Mucosa of rectum (tissue), 2 donors: ENCODE results near the gene IRGC.
"Not testable (repeated sequence)": the region's sequence is repeated elsewhere in the genome, so short reads cannot be mapped to it uniquely, and the experiment has no call there.

Experiments used
- H3K27ac ChIP-seq, 2 donors: one replicate each; pipeline ENCODE4 v1.7.0; 2013; ENCODE audit warnings: inconsistent platforms in 2 of 2, low read depth in 2 of 2, low read length in 2 of 2
- H3K27me3 ChIP-seq, 2 donors: one replicate each; pipeline ENCODE4 v1.7.0; 2013; ENCODE audit warnings: low read length in 2 of 2; ENCODE audit not compliant: control insufficient read depth in 2 of 2, insufficient read depth in 2 of 2
- H3K36me3 ChIP-seq, 2 donors: one replicate each; pipeline ENCODE4 v1.7.0; 2013; ENCODE audit warnings: low read length in 2 of 2; ENCODE audit not compliant: control insufficient read depth in 2 of 2, insufficient read depth in 2 of 2
- H3K4me1 ChIP-seq, 2 donors: one replicate each; pipeline ENCODE4 v1.7.0; 2013; ENCODE audit warnings: low read length in 2 of 2, mild to moderate bottlenecking in 1 of 2; ENCODE audit not compliant: control insufficient read depth in 2 of 2, insufficient read depth in 2 of 2
- H3K4me3 ChIP-seq, 2 donors: one replicate each; pipeline ENCODE4 v1.7.0; 2013; ENCODE audit warnings: low read length in 2 of 2
- H3K9ac ChIP-seq, 2 donors: one replicate each; pipeline ENCODE4 v1.7.0; 2013; ENCODE audit warnings: low read length in 2 of 2, low read depth in 1 of 2, mild to moderate bottlenecking in 1 of 2
- H3K9me3 ChIP-seq, 2 donors: one replicate each; pipeline ENCODE4 v1.7.0; 2013; ENCODE audit warnings: low read length in 2 of 2; ENCODE audit not compliant: control insufficient read depth in 2 of 2
- donor health status: healthy.
- donor health status: Normal muscosa, but diverticular disease.

Gene IRGC

GRCh38 chr19:43675906-43676305 lies 40.0 kb upstream of the IRGC start:
- Histone ChIP-seq H3K9me3 (no peaks in the 10 kb centered on the region), H3K4me1 (peaks cover 13 to 26% of the 10 kb centered on the region in 2 donors), H3K27ac (peak overlapping the region; percentile 90 to 98), H3K9ac (peak overlapping the region; percentile 56 to 90), H3K27me3 (no peaks in the 10 kb centered on the region), H3K4me3 (peak overlapping the region in 1 of 2 donors; percentile 31), H3K36me3 (no peaks in the 10 kb centered on the region)

GRCh38 chr19:43678512-43679261 lies 37.2 kb upstream of the IRGC start:
- Histone ChIP-seq H3K4me3 (no peak overlapping the region), H3K27me3 (no peaks in the 10 kb centered on the region), H3K9me3 (no peaks in the 10 kb centered on the region), H3K9ac (no peak overlapping the region), H3K27ac (peak overlapping the region; percentile 90 to 92), H3K4me1 (peaks cover 13 to 26% of the 10 kb centered on the region in 2 donors), H3K36me3 (no peaks in the 10 kb centered on the region)

- peaks cover 0 to 7% of the 10 kb centered on the region in 2 donors for H3K4me1 ChIP-seq
- H3K9ac ChIP-seq, result no peak overlapping the region
- H3K36me3 ChIP-seq, result no peaks in the 10 kb centered on the region
- no peaks in the 10 kb centered on the region for H3K9me3 ChIP-seq
- H3K27me3 ChIP-seq, result no peaks in the 10 kb centered on the region
- no peak overlapping the region for H3K27ac ChIP-seq
- H3K4me3 ChIP-seq, result no peak overlapping the region
Observed at GRCh38 chr19:43681821-43682220, 34.1 kb upstream of the IRGC start.

- H3K9ac ChIP-seq, H3K36me3 ChIP-seq, H3K9me3 ChIP-seq, H3K4me1 ChIP-seq, H3K27ac ChIP-seq, H3K27me3 ChIP-seq, H3K4me3 ChIP-seq: not testable (repeated sequence)
Observed at GRCh38 chr19:43682269-43682668, 33.6 kb upstream of the IRGC start.

- no peak overlapping the region for H3K27ac ChIP-seq
- no peaks in the 10 kb centered on the region for H3K27me3 ChIP-seq
- no peaks in the 10 kb centered on the region for H3K9me3 ChIP-seq
- H3K4me1 ChIP-seq, result peaks cover 0 to 7% of the 10 kb centered on the region in 2 donors
- H3K36me3 ChIP-seq, result no peaks in the 10 kb centered on the region
- H3K9ac ChIP-seq, result no peak overlapping the region
- H3K4me3 ChIP-seq, result no peak overlapping the region
Observed at GRCh38 chr19:43682824-43683661, 32.8 kb upstream of the IRGC start.

GRCh38 chr19:43683905-43684304 lies 32.0 kb upstream of the IRGC start:
- Histone ChIP-seq H3K9ac (no peak overlapping the region), H3K9me3 (no peaks in the 10 kb centered on the region), H3K27me3 (no peaks in the 10 kb centered on the region), H3K36me3 (no peaks in the 10 kb centered on the region), H3K4me1 (peaks cover 0 to 3% of the 10 kb centered on the region in 2 donors), H3K27ac (no peak overlapping the region), H3K4me3 (no peak overlapping the region)

GRCh38 chr19:43684326-43684725 lies 31.6 kb upstream of the IRGC start:
- H3K9me3 ChIP-seq, result no peaks in the 10 kb centered on the region
- H3K27me3 ChIP-seq, result no peaks in the 10 kb centered on the region
- H3K36me3 ChIP-seq, result no peaks in the 10 kb centered on the region
- H3K4me1 ChIP-seq, result peaks cover 0 to 2% of the 10 kb centered on the region in 2 donors
- no peak overlapping the region for H3K27ac ChIP-seq
- no peak overlapping the region for H3K4me3 ChIP-seq
- H3K9ac ChIP-seq, result no peak overlapping the region

GRCh38 chr19:43687660-43687997 lies 28.2 kb upstream of the IRGC start:
- H3K4me1 ChIP-seq, result no peaks in the 10 kb centered on the region
- H3K36me3 ChIP-seq, result no peaks in the 10 kb centered on the region
- no peak overlapping the region for H3K9ac ChIP-seq
- peaks cover 0 to 3% of the 10 kb centered on the region in 2 donors for H3K27me3 ChIP-seq
- H3K9me3 ChIP-seq, result peaks cover 4 to 5% of the 10 kb centered on the region in 2 donors
- no peak overlapping the region for H3K4me3 ChIP-seq
- no peak overlapping the region for H3K27ac ChIP-seq

- Histone ChIP-seq H3K27ac (no peak overlapping the region), H3K4me3 (no peak overlapping the region), H3K9ac (no peak overlapping the region), H3K36me3 (no peaks in the 10 kb centered on the region), H3K9me3 (peaks cover 4 to 5% of the 10 kb centered on the region in 2 donors), H3K27me3 (peaks cover 0 to 3% of the 10 kb centered on the region in 2 donors), H3K4me1 (no peaks in the 10 kb centered on the region)
Observed at GRCh38 chr19:43688059-43688701, 27.7 kb upstream of the IRGC start.

GRCh38 chr19:43690444-43690843 lies 25.4 kb upstream of the IRGC start:
- H3K27me3 ChIP-seq, result peaks cover 0 to 3% of the 10 kb centered on the region in 2 donors
- H3K4me3 ChIP-seq, result no peak overlapping the region
- peaks cover 7 to 9% of the 10 kb centered on the region in 2 donors for H3K4me1 ChIP-seq
- H3K27ac ChIP-seq, result no peak overlapping the region
- H3K9me3 ChIP-seq, result peaks cover 4 to 5% of the 10 kb centered on the region in 2 donors
- no peaks in the 10 kb centered on the region for H3K36me3 ChIP-seq
- no peak overlapping the region for H3K9ac ChIP-seq
